Activated T-helper 9 cell treated with anti-CD3 and anti-CD28 coated beads, Interleukin-2, amount 50 U/mL, for 16 hours (primary cell): ENCODE data around the gene PAK1.
"Not testable (repeated sequence)": the region's sequence is repeated elsewhere in the genome, so short reads cannot be mapped to it uniquely, and the experiment has no call there.

Experiments
- DNase-seq: peaks from one replicate; pipeline ENCODE4 v3.0.0-alpha.2; 2020; ENCODE audit warnings: low read depth

PAK1 gene

GRCh38 chr11:77402218-77402556 lies 71.7 kb downstream of the PAK1 start:
- DNase-seq = no peak

DNA sequence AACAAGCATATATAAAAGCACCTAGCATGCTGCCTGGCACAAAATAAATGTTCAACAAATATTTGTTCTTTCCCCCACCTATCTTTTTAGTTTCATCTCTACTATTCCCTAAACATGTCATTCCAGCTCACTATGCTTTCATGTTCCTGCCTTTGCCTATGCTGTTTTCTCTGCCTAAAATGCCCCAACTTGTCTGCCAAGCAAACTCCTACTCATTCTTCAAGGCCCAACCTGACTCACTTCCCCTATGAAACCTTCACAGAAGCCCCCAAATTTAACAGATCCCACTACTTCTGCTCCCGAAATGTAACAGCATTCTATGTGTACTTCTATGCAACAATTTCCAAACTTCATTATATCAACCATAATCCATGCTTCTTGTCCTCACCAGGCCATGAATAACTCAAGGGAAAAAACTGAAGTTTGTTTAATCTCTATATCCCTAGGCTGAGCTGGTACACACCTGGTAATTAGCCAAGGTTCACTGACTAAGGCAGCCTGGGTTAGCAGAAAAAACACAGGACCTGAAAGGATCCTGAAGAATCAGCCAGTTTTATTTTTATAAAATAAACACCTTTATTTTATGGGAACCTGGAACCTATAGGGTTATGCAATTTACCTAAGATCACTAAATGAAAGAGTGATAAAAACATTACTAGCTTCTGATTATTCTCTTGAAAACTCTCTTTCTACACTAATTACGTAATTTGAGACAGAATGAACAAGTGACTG lies 72.2 kb downstream of the PAK1 start:
- no peak for DNase-seq

DNA sequence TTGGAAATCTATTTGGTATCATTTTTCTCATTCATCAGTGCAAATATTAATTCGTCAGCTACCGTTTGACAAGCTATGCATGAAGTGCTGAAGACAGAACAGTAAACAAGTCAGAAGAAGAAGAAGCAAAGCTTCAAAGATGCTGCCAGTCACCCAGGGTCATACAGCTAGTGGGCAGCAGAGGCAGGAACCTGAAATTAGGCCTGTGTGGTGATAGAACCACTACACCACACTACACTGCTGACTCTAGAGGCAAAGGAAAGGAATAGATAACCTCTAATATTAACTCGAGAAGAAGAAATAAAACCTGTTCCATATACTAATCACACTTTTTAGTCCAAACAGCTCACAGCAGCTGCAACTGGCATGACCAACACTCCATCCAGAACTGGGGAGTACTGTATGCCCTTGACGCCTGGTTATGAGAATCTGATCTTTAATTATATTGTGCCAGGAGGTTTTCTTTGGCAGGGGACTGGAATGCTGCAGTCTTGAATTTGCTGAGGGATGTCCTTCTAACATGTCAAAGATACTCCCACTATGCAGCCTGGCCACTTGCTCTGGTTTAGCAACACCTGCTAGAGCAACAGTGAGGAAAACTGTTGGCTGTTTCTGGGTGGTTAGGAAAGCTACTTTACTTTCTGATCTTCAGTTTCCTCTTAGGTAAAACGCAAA lies 73.0 kb downstream of the PAK1 start:
- DNase-seq = no peak

GRCh38 chr11:77400271-77400670 lies 73.6 kb downstream of the PAK1 start:
- no peak for DNase-seq

DNA sequence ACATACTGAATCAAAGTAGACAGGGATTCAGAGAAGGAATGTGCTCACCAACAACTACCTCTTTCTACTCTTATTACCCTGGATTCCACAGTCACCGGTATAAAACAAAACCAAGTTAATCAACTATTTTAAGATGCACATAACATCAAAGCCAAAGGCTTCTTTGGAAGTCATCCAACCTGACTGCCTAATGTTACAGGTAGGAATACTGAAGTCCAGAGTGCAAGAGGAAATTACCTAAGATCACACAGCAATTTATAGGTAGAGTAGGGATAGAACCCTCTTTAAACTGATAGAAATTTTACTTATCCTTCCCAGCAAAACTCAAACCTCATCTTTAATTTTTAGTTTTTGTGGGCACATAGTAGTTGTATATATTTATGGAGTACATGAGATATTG lies 76.3 kb downstream of the PAK1 start:
- DNase-seq = no peak

GRCh38 chr11:77396911-77397310 lies 77.0 kb downstream of the PAK1 start:
- DNase-seq = no peak

DNA sequence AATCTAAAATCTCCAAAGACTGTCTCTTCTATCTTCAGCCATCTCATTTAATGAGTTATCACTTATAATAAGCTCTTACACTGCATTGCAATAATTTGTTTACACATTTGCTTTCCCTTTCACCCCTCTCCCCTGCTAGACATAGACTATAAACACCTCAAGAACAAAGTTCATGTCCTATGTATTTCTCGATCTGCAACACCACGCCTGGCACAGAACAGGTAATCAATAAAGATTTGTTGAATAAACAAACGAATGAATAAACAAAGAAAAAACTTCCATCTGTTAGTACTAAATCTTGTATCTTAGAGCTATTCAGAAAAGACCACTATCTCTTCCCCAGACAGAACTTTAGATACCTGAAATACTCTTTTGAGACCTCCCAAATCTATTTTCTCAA lies 77.6 kb downstream of the PAK1 start:
- DNase-seq = no peak

GRCh38 chr11:77395460-77396173 lies 78.3 kb downstream of the PAK1 start:
- no peak for DNase-seq

- DNase-seq = no peak
These were observed 81.1 kb downstream of the PAK1 start for GRCh38 chr11:77392842-77393241.

- no peak for DNase-seq
These were observed 86.2 kb downstream of the PAK1 start for GRCh38 chr11:77387701-77388100.

GRCh38 chr11:77386178-77386577 lies 87.7 kb downstream of the PAK1 start:
- no peak for DNase-seq

DNA sequence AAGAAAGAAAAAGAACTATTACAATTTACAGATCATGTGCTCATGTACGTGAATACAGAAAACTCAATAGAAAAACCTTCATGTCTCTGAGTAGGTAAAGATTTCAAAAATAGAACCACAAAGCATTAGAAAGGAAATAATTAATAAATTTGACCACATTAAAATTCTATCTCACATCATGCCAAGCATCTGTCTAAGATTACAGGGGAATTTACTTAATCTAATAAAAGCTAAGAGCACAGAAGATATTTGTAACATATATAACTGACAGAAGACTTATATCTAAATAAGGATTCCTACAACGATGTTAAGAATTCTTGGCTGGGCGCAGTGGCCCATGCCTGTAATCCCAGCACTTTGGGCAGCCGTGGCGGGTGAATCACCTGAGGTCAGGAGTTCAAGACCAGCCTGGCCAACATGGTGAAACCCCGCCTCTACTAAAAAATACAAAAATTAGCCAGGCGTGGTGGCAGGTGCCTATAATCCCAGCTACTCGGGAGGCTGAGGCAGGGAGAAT lies 88.6 kb downstream of the PAK1 start:
- DNase-seq = not testable (repeated sequence)

- no peak for DNase-seq
These were observed 89.3 kb downstream of the PAK1 start for GRCh38 chr11:77384571-77384970.

DNA sequence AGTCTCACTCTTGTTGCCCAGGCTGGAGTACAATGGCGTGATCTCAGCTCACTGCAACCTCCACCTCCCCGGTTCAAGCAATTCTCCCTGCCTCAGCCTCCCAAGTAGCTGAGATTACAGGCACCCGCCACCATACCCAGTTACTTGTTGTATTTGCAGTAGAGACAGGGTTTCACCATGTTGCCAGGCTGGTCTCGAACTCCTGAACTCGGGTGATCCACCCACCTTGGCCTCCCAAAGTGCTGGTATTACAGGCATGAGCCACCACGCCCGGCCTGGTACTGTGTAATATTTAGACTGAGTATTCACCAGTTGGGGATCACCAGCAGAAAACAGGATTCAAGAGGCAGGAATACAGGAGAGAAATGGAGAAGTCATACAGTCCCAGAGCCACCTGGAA lies 90.5 kb downstream of the PAK1 start:
- DNase-seq = not testable (repeated sequence)

DNA sequence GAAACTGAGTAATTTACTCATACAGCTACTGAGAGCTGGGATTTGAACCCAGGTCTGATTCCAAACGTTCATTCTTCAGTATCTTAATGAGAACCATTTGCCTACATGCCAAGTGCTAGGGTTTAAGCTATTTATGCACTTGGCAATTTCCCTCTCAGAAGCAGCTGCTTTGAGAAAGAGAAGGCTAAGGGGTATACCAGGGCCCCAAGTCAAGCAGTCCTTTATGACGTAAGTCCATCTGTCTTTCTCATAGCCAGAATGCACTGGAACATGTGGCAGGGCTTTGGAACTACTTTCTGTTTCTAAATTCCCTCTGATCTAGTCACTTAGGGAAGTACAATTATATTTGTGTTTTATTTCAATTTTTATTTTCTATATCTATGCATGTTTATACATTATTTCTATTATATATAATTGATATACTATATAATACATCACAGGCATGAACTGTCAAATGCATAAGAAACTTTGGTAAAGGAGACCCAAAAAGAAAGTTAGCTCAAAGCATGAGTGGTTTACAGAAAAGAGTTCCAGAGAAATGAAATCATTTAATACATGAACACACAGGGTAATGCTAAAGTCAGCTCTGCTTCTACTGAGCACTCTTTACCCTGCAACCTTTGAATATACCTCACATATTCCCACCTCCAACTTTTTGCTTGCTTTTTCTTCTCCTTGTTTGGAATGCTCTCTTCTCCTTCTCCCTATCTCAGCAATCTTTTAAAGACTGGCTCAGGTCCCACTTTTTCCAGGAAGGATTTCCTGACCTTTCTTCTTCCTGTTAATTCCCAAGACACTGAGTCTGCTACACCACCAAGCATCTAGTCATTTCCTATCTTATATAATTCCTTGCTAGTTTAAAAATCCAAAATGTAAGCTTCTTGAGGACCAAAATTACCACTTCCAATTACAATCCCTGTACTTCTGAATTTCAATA lies 91.9 kb downstream of the PAK1 start:
- no peak for DNase-seq

- DNase-seq = no peak
These were observed 94.0 kb downstream of the PAK1 start for GRCh38 chr11:77379934-77380333.

DNA sequence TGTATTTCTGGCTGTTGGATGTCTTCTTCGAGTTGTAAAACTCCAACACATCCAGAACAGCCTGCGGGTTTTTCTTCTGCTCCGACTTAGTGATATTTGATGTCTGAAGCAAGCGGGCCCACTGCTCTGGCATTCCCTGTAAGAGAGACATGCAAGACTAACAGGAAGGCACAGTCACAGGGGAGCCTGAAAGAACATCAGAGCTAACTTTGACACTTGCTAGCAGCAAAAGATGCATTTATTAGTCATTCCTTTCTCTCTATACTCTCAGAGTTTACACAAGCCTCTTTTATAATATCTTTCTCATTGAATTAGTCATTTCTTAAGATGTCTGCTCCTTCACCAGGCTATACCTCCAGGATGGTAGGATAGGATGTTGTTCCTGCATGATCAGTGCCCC lies 94.6 kb downstream of the PAK1 start:
- no peak for DNase-seq

DNA sequence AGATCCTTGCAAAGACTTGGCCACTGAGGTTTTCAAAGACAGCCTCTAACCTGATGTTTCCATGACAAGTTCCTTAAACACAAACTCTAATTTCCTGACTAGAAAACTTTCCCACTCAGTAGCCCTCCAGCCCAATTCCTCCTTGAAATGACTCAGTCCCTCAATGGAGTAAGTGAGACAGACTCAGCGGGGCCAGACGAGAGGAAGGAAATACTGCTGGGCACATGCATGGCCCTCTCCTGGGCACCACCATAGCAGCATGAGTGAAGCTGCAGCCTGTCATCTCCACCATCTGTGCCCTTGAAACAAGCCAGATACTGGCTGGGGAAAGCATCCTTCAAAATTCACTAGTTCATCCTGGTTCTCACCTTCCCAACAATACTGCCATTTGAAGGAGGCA lies 96.2 kb downstream of the PAK1 start:
- DNase-seq = no peak

DNA sequence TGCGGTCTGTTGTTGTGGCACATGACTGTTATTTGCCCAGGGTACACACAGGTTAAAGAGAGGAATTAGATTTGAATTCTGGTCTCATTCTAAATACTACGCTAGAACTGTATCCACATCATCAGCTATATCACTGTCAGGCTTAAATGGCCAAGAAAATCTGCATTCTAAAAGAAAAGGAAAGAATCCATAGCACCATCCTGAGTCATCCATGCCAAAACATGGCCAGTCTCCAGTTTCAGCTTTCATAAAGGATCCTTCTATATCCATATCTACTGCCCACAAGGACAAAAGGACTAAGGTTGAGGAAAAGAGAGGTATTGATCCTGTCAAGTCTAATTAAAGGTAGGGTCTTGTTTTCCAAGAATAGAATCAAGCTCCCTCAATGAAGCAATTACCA lies 98.8 kb downstream of the PAK1 start:
- DNase-seq = no peak

DNA sequence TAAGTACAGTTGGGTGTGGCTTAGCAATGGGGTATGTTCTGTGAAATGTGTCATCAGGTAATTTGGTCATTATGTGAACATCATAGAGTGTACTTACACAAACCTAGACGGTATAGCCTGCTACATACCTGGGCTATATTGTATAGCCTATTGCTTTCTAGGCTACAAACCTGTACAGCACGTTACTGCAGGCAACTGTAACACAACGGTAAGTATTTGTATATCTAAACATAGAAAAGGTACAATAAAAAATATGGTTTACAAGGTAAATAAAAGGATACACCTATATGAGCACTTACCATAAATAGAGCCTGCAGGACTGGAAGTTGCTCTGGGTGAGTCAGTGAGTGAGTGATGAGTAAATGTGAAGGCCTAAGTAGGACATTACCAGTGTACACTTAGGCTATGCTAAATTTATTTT lies 99.3 kb downstream of the PAK1 start:
- no peak for DNase-seq

DNA sequence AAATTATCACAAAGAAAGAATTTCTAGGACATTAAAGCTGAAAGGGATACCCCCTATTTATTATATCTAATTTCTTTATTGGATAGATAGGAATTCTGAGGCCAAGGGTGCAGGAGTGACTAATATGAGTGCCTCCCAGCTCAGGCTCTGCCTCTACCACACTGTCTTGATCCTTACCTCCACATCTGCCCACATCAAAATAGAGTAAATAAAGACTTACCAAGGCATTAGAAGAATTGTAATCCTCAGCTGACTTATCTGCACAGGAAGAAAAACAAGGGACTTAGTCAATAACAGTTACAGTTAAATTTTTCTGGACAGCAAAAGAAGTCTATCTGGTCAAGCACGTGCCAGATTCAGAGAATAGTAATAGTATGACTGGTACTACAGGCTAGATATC lies 99.8 kb downstream of the PAK1 start:
- DNase-seq = no peak

DNA sequence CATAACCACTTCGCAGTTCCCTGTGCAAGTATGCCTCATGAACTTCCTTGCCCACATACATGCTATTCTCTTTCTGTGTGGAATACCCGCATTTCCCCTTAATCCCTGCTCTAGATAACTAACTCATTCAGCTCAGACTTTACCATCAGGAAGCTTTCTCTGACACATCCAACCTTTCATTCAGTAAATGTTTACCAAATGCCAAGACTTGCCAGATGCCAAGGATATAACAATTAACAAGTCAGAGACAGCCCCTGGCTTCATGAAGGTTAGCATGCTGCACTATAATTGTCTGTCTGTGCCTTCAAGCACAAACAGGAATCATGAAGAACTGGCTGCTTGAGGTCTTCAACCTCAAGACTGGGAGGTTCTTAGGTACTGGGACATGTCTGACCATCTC lies 101.2 kb downstream of the PAK1 start:
- no peak for DNase-seq
